Common myeloid progenitor, CD34-positive (primary cell): ENCODE results near the gene HACD4.
A peak's percentile ranks its signal among the peaks of the same experiment; 100 is the strongest.

Experiments
- CTCF ChIA-PET: fragments of 350-600 bp; sonication (Branson Sonifier 250); formaldehyde crosslinking; loops from one replicate; lab custom pipeline; 2021; ENCODE audit warnings: antibody characterized with exemption; lab: Charles Lee
- POLR2A ChIA-PET: fragments of 350-600 bp; sonication (Branson Sonifier 250); formaldehyde crosslinking; loops from one replicate; lab custom pipeline; 2021; ENCODE audit warnings: antibody characterized with exemption; lab: Charles Lee
- DNase-seq, 3 donors: peaks; one replicate each; pipeline versions ENCODE4 v3.0.0 to v3.0.0-alpha.2; 2013
- H3K27ac ChIP-seq, 2 experiments: 1 replicate in 1 of 2; 2 replicates in 1 of 2; pipeline ENCODE4 v1.7.0; 2013; ENCODE audit warnings: inconsistent platforms in 2 of 2, low read length in 2 of 2, mild to moderate bottlenecking in 2 of 2, low read depth in 1 of 2, moderate library complexity in 1 of 2; ENCODE audit not compliant: severe bottlenecking in 2 of 2, insufficient read depth in 1 of 2, poor library complexity in 1 of 2
- H3K27me3 ChIP-seq, 5 experiments: replicated peaks in 2 of 5; 1 replicate in 3 of 5; 2 replicates in 2 of 5; pipeline versions ENCODE4 v1.6.1 to v1.7.0; 2013; ENCODE audit warnings: low read length in 4 of 5, mild to moderate bottlenecking in 2 of 5, moderate library complexity in 2 of 5, inconsistent platforms in 1 of 5; ENCODE audit not compliant: insufficient read depth in 5 of 5, control insufficient read depth in 4 of 5
- H3K36me3 ChIP-seq, 4 experiments: 1 replicate in 2 of 4; 2 replicates in 2 of 4; pipeline versions ENCODE4 v1.6.1 to v1.7.0; 2013; ENCODE audit warnings: low read length in 3 of 4, control low read depth in 1 of 4, mild to moderate bottlenecking in 1 of 4; ENCODE audit not compliant: control insufficient read depth in 4 of 4, insufficient read depth in 4 of 4
- H3K4me1 ChIP-seq, 4 experiments: 1 replicate in 3 of 4; 2 replicates in 1 of 4; pipeline versions ENCODE4 v1.6.1 to v1.7.1; 2013; ENCODE audit warnings: low read length in 3 of 4, mild to moderate bottlenecking in 3 of 4, control low read depth in 1 of 4, inconsistent platforms in 1 of 4, moderate library complexity in 1 of 4; ENCODE audit not compliant: control insufficient read depth in 4 of 4, insufficient read depth in 4 of 4; ENCODE audit errors: control extremely low read depth in 1 of 4
- H3K4me3 ChIP-seq, 7 experiments: 1 replicate in 4 of 7; 2 replicates in 3 of 7; pipeline versions ENCODE4 v1.5.1 to v1.7.0; 2013; ENCODE audit warnings: mild to moderate bottlenecking in 7 of 7, low read length in 6 of 7, moderate library complexity in 6 of 7, inconsistent platforms in 2 of 7, low read depth in 2 of 7, control low read depth in 1 of 7; ENCODE audit not compliant: insufficient read depth in 4 of 7, control insufficient read depth in 1 of 7; ENCODE audit errors: extremely low read depth in 1 of 7
- H3K9me3 ChIP-seq, 5 experiments: 1 replicate in 4 of 5; 2 replicates in 1 of 5; pipeline versions ENCODE4 v1.6.1 to v1.7.1; 2013; ENCODE audit warnings: low read length in 4 of 5, mild to moderate bottlenecking in 2 of 5, inconsistent platforms in 1 of 5, low read depth in 1 of 5, moderate library complexity in 1 of 5; ENCODE audit not compliant: control insufficient read depth in 4 of 5, insufficient read depth in 2 of 5; ENCODE audit errors: control extremely low read depth in 1 of 5
- WGBS: methylation state at CpG from one replicate; pipeline ENCODE4 v1.1.5; 2013; ENCODE audit not compliant: insufficient coverage; 5-methylcytosine and 5-hydroxymethylcytosine counted together

The HACD4 gene

GRCh38 chr9:21039302-21039701 is 7.9 kb upstream of the HACD4 start:
- H3K4me1 ChIP-seq: peaks cover 0 to 5% (median 0%) of the 10 kb centered on the region in 4 experiments
- WGBS: no CpG with 5 or more reads among the region's 1 CpG
- no peak overlapping the region for H3K27ac ChIP-seq
- H3K9me3 ChIP-seq: no peaks in the 10 kb centered on the region
- no peak overlapping the region for H3K4me3 ChIP-seq
- ChIA-PET CTCF (no interaction called here), POLR2A (no interaction called here)
- H3K36me3 ChIP-seq: peaks cover 0 to 2% (median 0%) of the 10 kb centered on the region in 4 experiments
- no peaks in the 10 kb centered on the region for H3K27me3 ChIP-seq
- DNase-seq: no peak

- H3K27me3 ChIP-seq: no peaks in the 10 kb centered on the region
- ChIA-PET POLR2A (no interaction called here), CTCF (interaction anchor here (1.1 kb wide), 1 partner anchor 10 kb away, joined by 4 read pairs; no protein-coding TSS in a partner anchor)
- no peak overlapping the region for H3K27ac ChIP-seq
- DNase-seq: no peak
- H3K36me3 ChIP-seq: peaks cover 0 to 2% (median 0%) of the 10 kb centered on the region in 4 experiments
- peaks cover 0 to 5% (median 0%) of the 10 kb centered on the region in 4 experiments for H3K4me1 ChIP-seq
- no peak overlapping the region for H3K4me3 ChIP-seq
- no peaks in the 10 kb centered on the region for H3K9me3 ChIP-seq
- 100% methylated on average over 2 of the region's 2 CpGs for WGBS
Measured at GRCh38 chr9:21037278-21037677, 5.8 kb upstream of the HACD4 start.

GRCh38 chr9:21031808-21032183 is 356 bp upstream of the HACD4 start:
- Histone ChIP-seq H3K4me1 (peaks cover 5 to 33% (median 18%) of the 10 kb centered on the region in 4 experiments), H3K36me3 (peaks cover 0 to 18% (median 9%) of the 10 kb centered on the region in 4 experiments), H3K4me3 (peak overlapping the region; percentile 65 to 92 (median 71)), H3K27me3 (no peaks in the 10 kb centered on the region), H3K9me3 (no peaks in the 10 kb centered on the region), H3K27ac (peak overlapping the region; percentile 27 to 43)
- ChIA-PET POLR2A (no interaction called here), CTCF (interaction anchor here (0.6 to 1.7 kb wide), 5 partner anchors 8 to 79 kb away, joined by 3 to 6 read pairs (median 3); no protein-coding TSS in a partner anchor)
- WGBS: 65% methylated on average over 22 of the region's 22 CpGs
- no peak for DNase-seq

GRCh38 chr9:21030389-21031035 is 928 bp downstream of the HACD4 start:
- POLR2A ChIA-PET: no interaction called here
- Histone ChIP-seq H3K4me1 (peaks cover 5 to 33% (median 18%) of the 10 kb centered on the region in 4 experiments), H3K27ac (peak overlapping the region; percentile 43 to 79), H3K36me3 (peaks cover 2 to 28% (median 15%) of the 10 kb centered on the region in 4 experiments), H3K4me3 (peak overlapping the region in 6 of 7 experiments; percentile 65 to 92 (median 73)), H3K9me3 (no peaks in the 10 kb centered on the region), H3K27me3 (no peaks in the 10 kb centered on the region)
- 10% methylated on average over 2 of the region's 5 CpGs for WGBS
- peak; percentile 59 to 90 (median 84) for DNase-seq
- CTCF ChIA-PET: interaction anchor here (0.8 to 1.7 kb wide), 4 partner anchors 10 to 80 kb away, joined by 3 to 6 read pairs (median 4); no protein-coding TSS in a partner anchor

GRCh38 chr9:21029661-21030060 is 1.8 kb downstream of the HACD4 start:
- no peak overlapping the region for H3K27ac ChIP-seq
- H3K9me3 ChIP-seq: no peaks in the 10 kb centered on the region
- peaks cover 2 to 30% (median 15%) of the 10 kb centered on the region in 4 experiments for H3K36me3 ChIP-seq
- no peak overlapping the region for H3K4me3 ChIP-seq
- peak in 2 of 3 donors; percentile 11 to 13 for DNase-seq
- H3K4me1 ChIP-seq: peaks cover 6 to 35% (median 19%) of the 10 kb centered on the region in 4 experiments
- ChIA-PET CTCF (interaction anchor here (1.7 kb wide), 1 partner anchor 28 kb away, joined by 3 read pairs; no protein-coding TSS in a partner anchor), POLR2A (no interaction called here)
- no peaks in the 10 kb centered on the region for H3K27me3 ChIP-seq
- WGBS: 94% methylated on average over 4 of the region's 8 CpGs

- peak in 2 of 3 donors; percentile 22 to 31 for DNase-seq
- ChIA-PET CTCF (no interaction called here), POLR2A (no interaction called here)
- Histone ChIP-seq H3K4me3 (no peak overlapping the region), H3K9me3 (no peaks in the 10 kb centered on the region), H3K27me3 (no peaks in the 10 kb centered on the region), H3K4me1 (peaks cover 9 to 46% (median 25%) of the 10 kb centered on the region in 4 experiments), H3K27ac (no peak overlapping the region), H3K36me3 (peaks cover 2 to 30% (median 15%) of the 10 kb centered on the region in 4 experiments)
- WGBS: 88% methylated on average over 3 of the region's 3 CpGs
Measured at GRCh38 chr9:21028466-21028865, 3.0 kb downstream of the HACD4 start.

GRCh38 chr9:21027295-21027694 is 4.1 kb downstream of the HACD4 start:
- Histone ChIP-seq H3K27ac (no peak overlapping the region), H3K27me3 (no peaks in the 10 kb centered on the region), H3K36me3 (peaks cover 2 to 30% (median 15%) of the 10 kb centered on the region in 4 experiments), H3K4me3 (no peak overlapping the region), H3K4me1 (peaks cover 9 to 48% (median 27%) of the 10 kb centered on the region in 4 experiments), H3K9me3 (no peaks in the 10 kb centered on the region)
- no peak for DNase-seq
- 100% methylated on average over 1 of the region's 4 CpGs for WGBS
- ChIA-PET POLR2A (no interaction called here), CTCF (no interaction called here)
